ENCODE results near the gene ADRB2. TPM values are rescaled to one million over a fixed set of nuclear protein-coding genes. Genes with fewer than 3 reads are reported as not detected.

ADRB2 gene
- total and polyA plus RNA-seq, 10 of the 15 experiments (the other 5 are each of a cell fraction or from before 2014, with no cell fraction given) = 0.03 to 0.34 (median 0.18) TPM; not detected in 1

DNA sequence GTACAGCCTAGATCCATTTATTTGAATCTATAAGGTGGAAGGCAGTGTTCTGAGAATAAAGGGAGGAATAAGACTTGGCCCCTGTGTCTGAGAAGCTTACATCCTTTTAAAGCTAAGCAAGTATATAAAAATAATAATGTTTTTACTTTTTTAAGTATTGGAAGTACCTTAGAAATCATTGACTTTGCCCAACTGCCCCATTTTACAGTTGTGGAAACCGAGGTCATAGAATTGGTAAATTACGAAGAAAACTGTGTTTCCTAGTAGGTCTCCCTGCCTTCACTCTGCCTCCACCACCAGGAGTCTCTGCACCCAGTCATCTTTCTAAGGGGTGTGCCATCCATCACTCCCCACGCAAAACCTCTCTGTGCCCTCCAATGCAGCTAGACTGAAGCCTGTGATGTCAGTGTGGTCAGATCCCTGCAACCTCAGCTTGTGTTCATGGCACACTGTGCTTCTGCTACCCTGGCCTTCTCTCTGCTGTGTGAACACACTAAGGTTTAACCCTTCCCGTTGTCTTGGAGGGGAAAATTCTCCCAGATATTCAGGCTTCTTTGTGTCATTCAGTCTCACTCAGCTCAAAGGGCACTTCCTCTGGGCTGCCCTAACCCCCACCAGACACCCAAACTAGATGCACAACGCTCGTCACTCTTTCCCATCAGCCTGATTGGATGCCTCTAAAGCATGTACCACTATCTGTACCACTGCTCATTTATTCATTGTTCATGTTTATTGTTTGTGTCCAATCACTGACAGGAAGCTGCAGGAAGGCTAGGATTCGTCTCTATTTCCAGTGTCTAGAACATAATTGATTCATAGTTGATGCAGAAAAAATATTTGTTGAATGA lies 18.2 kb downstream of the ADRB2 start (continued):
- TF ChIP-seq ZNF622 (IDR thresholded peaks at IDR 0.05) = no peak

DNA sequence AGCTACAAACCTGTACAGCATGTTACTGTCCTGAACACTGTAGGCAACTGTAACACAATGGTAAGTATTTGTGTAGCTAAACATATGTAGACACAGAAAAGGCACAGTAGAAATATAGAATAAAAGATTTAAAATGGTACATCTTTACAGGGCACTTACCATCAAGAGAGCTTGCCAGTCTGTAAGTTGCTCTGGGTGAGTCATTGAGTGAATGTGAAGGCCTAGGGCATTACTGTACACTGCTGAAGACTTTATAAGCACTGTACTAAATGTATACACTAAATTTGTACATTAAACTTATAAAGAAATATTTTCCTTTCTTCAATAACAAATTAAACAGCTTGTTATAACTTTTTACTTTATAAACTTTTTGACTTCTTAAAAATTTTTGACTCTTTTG lies 20.5 kb downstream of the ADRB2 start:
- Histone ChIP-seq H3K4me2 (ENCODE audit: control insufficient read depth, insufficient read depth) (no peak overlapping the region), H3K36me3 (ENCODE audit: control insufficient read depth in 2 of 2, insufficient read depth in 2 of 2, low read length in 1 of 2) (no peaks in the 10 kb centered on the region), H3K27me3 (replicated peaks in 1 of 2; ENCODE audit: control insufficient read depth in 2 of 2, insufficient read depth in 2 of 2, low read length in 1 of 2) (no peaks in the 10 kb centered on the region), H2AFZ (ENCODE audit: control insufficient read depth, low read depth, low read length) (no peak overlapping the region), H3K4me1 (ENCODE audit: control insufficient read depth, insufficient read depth, low read length) (no peaks in the 10 kb centered on the region), H3K27ac (ENCODE audit: control insufficient read depth, insufficient read depth) (no peak overlapping the region), H3K79me2 (ENCODE audit: control insufficient read depth, insufficient read depth, low read length) (no peaks in the 10 kb centered on the region), H3K9me3 (replicated peaks; ENCODE audit: control insufficient read depth, insufficient read depth, low read length) (no peaks in the 10 kb centered on the region), H3K9ac (ENCODE audit: control insufficient read depth, insufficient read depth, low read length) (no peak overlapping the region), H3K4me3 (no peak overlapping the region), H4K20me1 (ENCODE audit: control insufficient read depth, insufficient read depth) (no peaks in the 10 kb centered on the region)
- TF ChIP-seq SP1 (IDR thresholded peaks at IDR 0.05; ENCODE audit: low read depth, low read length) = no peak
- TF ChIP-seq WRNIP1 (IDR thresholded peaks at IDR 0.05; ENCODE audit: borderline replicate concordance, low read depth, low read length) = no peak
- TF ChIP-seq RUNX3 (IDR thresholded peaks at IDR 0.05; ENCODE audit: low read length) = no peak
- DNase-seq (ENCODE audit: low read depth, low spot score) (no peak), FAIRE-seq (no peak), ATAC-seq (no peak)
- intact Hi-C loops (cut with micrococcal nuclease; ENCODE audit: unreplicated experiment) (no loop called here), in situ Hi-C loops (cut with MboI) (no loop called here)
- ChIA-PET RAD21 (ENCODE audit: unreplicated experiment) (interaction anchor here (1.3 to 1.6 kb wide), 2 partner anchors 105 to 111 kb away, joined by 3 to 4 read pairs; no protein-coding TSS in a partner anchor), SMC1A (ENCODE audit: uncharacterized antibody, unreplicated experiment) (interaction anchor here (0.8 kb wide), 1 partner anchor 17 kb away, joined by 3 read pairs; no protein-coding TSS in a partner anchor), POLR2A (no interaction called here), CTCF (interaction anchor here (0.8 to 1.2 kb wide), 3 partner anchors 19 to 420 kb away, joined by 3 to 4 read pairs (median 3); no protein-coding TSS in a partner anchor)
- no TSS peak for BruUV-seq (replicated peaks)

DNA sequence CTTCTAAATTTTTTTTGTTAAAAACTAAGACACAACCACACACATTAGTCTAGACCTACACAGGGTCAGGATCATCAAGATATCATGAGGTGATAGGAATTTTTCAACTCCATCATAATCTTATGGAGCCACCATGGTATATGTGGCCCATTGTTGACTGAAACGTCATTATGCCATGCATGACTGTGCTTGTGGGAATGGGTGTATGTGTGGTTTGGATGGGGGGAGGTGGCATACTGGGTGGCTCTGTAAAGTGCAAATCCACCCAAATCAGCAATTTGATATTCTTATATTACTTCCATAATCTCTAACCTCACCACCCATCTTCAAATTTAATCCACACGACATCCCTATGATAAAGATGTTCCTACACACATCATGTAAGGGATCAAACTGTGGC lies 21.0 kb downstream of the ADRB2 start:
- no TSS peak for BruUV-seq (replicated peaks)
- H3K4me1 ChIP-seq (ENCODE audit: control insufficient read depth, insufficient read depth, low read length) = no peaks in the 10 kb centered on the region
- no peaks in the 10 kb centered on the region for H3K9me3 ChIP-seq (replicated peaks; ENCODE audit: control insufficient read depth, insufficient read depth, low read length)
- ChIA-PET SMC1A (ENCODE audit: uncharacterized antibody, unreplicated experiment) (interaction anchor here (0.8 kb wide), 1 partner anchor 17 kb away, joined by 3 read pairs; no protein-coding TSS in a partner anchor), CTCF (interaction anchor here (0.8 to 1.2 kb wide), 3 partner anchors 19 to 419 kb away, joined by 3 to 4 read pairs (median 3); no protein-coding TSS in a partner anchor), POLR2A (no interaction called here), RAD21 (ENCODE audit: unreplicated experiment) (interaction anchor here (1.6 kb wide), 1 partner anchor 110 kb away, joined by 4 read pairs; no protein-coding TSS in a partner anchor)
- H2AFZ ChIP-seq (ENCODE audit: control insufficient read depth, low read depth, low read length) = no peak overlapping the region
- H3K4me3 ChIP-seq = no peak overlapping the region
- H3K9ac ChIP-seq (ENCODE audit: control insufficient read depth, insufficient read depth, low read length) = no peak overlapping the region
- 15% methylated on average over 2 of the region's 2 CpGs for WGBS (ENCODE audit: insufficient coverage, insufficient replicate concordance, low lambda C conversion rate, missing lambda C conversion rate)
- FAIRE-seq (no peak), ATAC-seq (no peak), DNase-seq (ENCODE audit: low read depth, low spot score) (no peak)
- H3K27me3 ChIP-seq (replicated peaks in 1 of 2; ENCODE audit: control insufficient read depth in 2 of 2, insufficient read depth in 2 of 2, low read length in 1 of 2) = no peaks in the 10 kb centered on the region
- H3K36me3 ChIP-seq (ENCODE audit: control insufficient read depth in 2 of 2, insufficient read depth in 2 of 2, low read length in 1 of 2) = no peaks in the 10 kb centered on the region
- H3K27ac ChIP-seq (ENCODE audit: control insufficient read depth, insufficient read depth) = no peak overlapping the region
- no peak overlapping the region for H3K4me2 ChIP-seq (ENCODE audit: control insufficient read depth, insufficient read depth)
- in situ Hi-C loops (cut with MboI) = no loop called here
- intact Hi-C loops (cut with micrococcal nuclease; ENCODE audit: unreplicated experiment) = no loop called here
- no peaks in the 10 kb centered on the region for H3K79me2 ChIP-seq (ENCODE audit: control insufficient read depth, insufficient read depth, low read length)
- H4K20me1 ChIP-seq (ENCODE audit: control insufficient read depth, insufficient read depth) = no peaks in the 10 kb centered on the region
- TF ChIP-seq, protein P1, sequence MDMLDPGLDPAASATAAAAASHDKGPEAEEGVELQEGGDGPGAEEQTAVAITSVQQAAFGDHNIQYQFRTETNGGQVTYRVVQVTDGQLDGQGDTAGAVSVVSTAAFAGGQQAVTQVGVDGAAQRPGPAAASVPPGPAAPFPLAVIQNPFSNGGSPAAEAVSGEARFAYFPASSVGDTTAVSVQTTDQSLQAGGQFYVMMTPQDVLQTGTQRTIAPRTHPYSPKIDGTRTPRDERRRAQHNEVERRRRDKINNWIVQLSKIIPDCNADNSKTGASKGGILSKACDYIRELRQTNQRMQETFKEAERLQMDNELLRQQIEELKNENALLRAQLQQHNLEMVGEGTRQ (IDR thresholded peaks at IDR 0.05; ENCODE audit: borderline replicate concordance, low read depth, low read length) = no peak
- TF ChIP-seq STAT1 (conservative IDR thresholded peaks at IDR 0.05) (no peak), ZZZ3 (IDR thresholded peaks at IDR 0.05; ENCODE audit: control insufficient read depth, insufficient read length, low read depth) (no peak), CREB1 (IDR thresholded peaks at IDR 0.05; ENCODE audit: low read depth) (no peak), ZBED1 (IDR thresholded peaks at IDR 0.05; ENCODE audit: borderline replicate concordance) (no peak), BCL11A (IDR thresholded peaks at IDR 0.05; ENCODE audit: low read depth, low read length) (no peak), NBN (IDR thresholded peaks at IDR 0.05) (no peak)
- TF ChIP-seq, protein P2, sequence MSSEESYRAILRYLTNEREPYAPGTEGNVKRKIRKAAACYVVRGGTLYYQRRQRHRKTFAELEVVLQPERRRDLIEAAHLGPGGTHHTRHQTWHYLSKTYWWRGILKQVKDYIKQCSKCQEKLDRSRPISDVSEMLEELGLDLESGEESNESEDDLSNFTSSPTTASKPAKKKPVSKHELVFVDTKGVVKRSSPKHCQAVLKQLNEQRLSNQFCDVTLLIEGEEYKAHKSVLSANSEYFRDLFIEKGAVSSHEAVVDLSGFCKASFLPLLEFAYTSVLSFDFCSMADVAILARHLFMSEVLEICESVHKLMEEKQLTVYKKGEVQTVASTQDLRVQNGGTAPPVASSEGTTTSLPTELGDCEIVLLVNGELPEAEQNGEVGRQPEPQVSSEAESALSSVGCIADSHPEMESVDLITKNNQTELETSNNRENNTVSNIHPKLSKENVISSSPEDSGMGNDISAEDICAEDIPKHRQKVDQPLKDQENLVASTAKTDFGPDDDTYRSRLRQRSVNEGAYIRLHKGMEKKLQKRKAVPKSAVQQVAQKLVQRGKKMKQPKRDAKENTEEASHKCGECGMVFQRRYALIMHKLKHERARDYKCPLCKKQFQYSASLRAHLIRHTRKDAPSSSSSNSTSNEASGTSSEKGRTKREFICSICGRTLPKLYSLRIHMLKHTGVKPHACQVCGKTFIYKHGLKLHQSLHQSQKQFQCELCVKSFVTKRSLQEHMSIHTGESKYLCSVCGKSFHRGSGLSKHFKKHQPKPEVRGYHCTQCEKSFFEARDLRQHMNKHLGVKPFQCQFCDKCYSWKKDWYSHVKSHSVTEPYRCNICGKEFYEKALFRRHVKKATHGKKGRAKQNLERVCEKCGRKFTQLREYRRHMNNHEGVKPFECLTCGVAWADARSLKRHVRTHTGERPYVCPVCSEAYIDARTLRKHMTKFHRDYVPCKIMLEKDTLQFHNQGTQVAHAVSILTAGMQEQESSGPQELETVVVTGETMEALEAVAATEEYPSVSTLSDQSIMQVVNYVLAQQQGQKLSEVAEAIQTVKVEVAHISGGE (CRISPR knock-in tag; IDR thresholded peaks at IDR 0.05) = no peak

Measured in GM12878 (cell line).